Loucy (cell line): ENCODE results near the gene PRSS57.

ENCODE experiments used
- H2AFZ ChIP-seq: fragments of 200-600 bp; sonication (generic); 2 replicates; pipeline ENCODE4 v1.6.0; 2016; ENCODE audit warnings: antibody characterized with exemption, mild to moderate bottlenecking, low read length, moderate library complexity
- H3F3A ChIP-seq: fragments of 200-600 bp; 2 replicates; pipeline ENCODE4 v1.6.0; 2016; ENCODE audit warnings: antibody characterized with exemption, low read depth, mild to moderate bottlenecking
- H3K27me3 ChIP-seq: fragments of 200-600 bp; sonication (generic); 2 replicates; pipeline ENCODE4 v1.6.1; 2014; ENCODE audit warnings: low read length, mild to moderate bottlenecking; ENCODE audit not compliant: insufficient read depth, poor library complexity, severe bottlenecking
- H3K36me3 ChIP-seq: fragments of 200-600 bp; sonication (generic); 2 replicates; pipeline ENCODE4 v1.6.1; 2016; ENCODE audit warnings: low read length; ENCODE audit not compliant: insufficient read depth
- H3K4me1 ChIP-seq: fragments of 200-600 bp; sonication (generic); 2 replicates; pipeline ENCODE4 v1.5.1; 2014; ENCODE audit warnings: low read length, mild to moderate bottlenecking; ENCODE audit not compliant: insufficient read depth, poor library complexity, severe bottlenecking
- H3K4me2 ChIP-seq: fragments of 200-600 bp; sonication (generic); 2 replicates; pipeline ENCODE4 v1.6.0; 2014; ENCODE audit warnings: antibody characterized with exemption, low read length, low read depth, mild to moderate bottlenecking; ENCODE audit not compliant: poor library complexity, severe bottlenecking
- H3K4me3 ChIP-seq: fragments of 200-600 bp; sonication (generic); 2 replicates; pipeline ENCODE4 v1.5.1; 2014; ENCODE audit warnings: low read length, mild to moderate bottlenecking, mixed read lengths; ENCODE audit not compliant: poor library complexity, severe bottlenecking
- H3K79me2 ChIP-seq: fragments of 200-600 bp; sonication (generic); 2 replicates; pipeline ENCODE4 v1.6.1; 2014; ENCODE audit warnings: low read length; ENCODE audit not compliant: insufficient read depth
- H3K9ac ChIP-seq: fragments of 200-600 bp; sonication (generic); 2 replicates; pipeline ENCODE4 v1.6.0; 2014; ENCODE audit warnings: mild to moderate bottlenecking, low read depth, low read length, moderate library complexity; ENCODE audit not compliant: poor library complexity, severe bottlenecking
- H3K9me2 ChIP-seq: fragments of 200-600 bp; sonication (generic); replicated peaks from 2 replicates; pipeline ENCODE4 v1.6.1; 2016; ENCODE audit warnings: low read depth, low read length, mixed read lengths
- H3K9me3 ChIP-seq: fragments of 200-600 bp; sonication (generic); 2 replicates; pipeline ENCODE4 v1.6.1; 2014; ENCODE audit warnings: mild to moderate bottlenecking, antibody characterized with exemption, low read length, low read depth; ENCODE audit not compliant: insufficient read depth
- H4K20me1 ChIP-seq: fragments of 200-600 bp; sonication (generic); 2 replicates; pipeline ENCODE4 v1.6.0; 2014; ENCODE audit warnings: antibody characterized with exemption, low read length, mild to moderate bottlenecking; ENCODE audit not compliant: insufficient read depth, poor library complexity, severe bottlenecking
- EZH2phosphoT487 ChIP-seq: fragments of 200-600 bp; IDR thresholded peaks from 2 replicates; pipeline ENCODE4 v1.6.1; 2018; ENCODE audit warnings: antibody characterized with exemption, mild to moderate bottlenecking, moderate library complexity, borderline replicate concordance
- TF ChIP-seq, protein P1 (sequence below): fragments of 200-600 bp; sonication (generic); conservative IDR thresholded peaks from 2 replicates; pipeline ENCODE4 v1.5.1; 2014; ENCODE audit warnings: mild to moderate bottlenecking, antibody characterized with exemption, low read length

PRSS57 gene

GRCh38 chr19:719636-720344, 24.5 kb upstream of the PRSS57 start:
- TF ChIP-seq, protein P1, sequence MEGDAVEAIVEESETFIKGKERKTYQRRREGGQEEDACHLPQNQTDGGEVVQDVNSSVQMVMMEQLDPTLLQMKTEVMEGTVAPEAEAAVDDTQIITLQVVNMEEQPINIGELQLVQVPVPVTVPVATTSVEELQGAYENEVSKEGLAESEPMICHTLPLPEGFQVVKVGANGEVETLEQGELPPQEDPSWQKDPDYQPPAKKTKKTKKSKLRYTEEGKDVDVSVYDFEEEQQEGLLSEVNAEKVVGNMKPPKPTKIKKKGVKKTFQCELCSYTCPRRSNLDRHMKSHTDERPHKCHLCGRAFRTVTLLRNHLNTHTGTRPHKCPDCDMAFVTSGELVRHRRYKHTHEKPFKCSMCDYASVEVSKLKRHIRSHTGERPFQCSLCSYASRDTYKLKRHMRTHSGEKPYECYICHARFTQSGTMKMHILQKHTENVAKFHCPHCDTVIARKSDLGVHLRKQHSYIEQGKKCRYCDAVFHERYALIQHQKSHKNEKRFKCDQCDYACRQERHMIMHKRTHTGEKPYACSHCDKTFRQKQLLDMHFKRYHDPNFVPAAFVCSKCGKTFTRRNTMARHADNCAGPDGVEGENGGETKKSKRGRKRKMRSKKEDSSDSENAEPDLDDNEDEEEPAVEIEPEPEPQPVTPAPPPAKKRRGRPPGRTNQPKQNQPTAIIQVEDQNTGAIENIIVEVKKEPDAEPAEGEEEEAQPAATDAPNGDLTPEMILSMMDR: no peak
- no peak for TF ChIP-seq EZH2phosphoT487
- no peaks in the 10 kb centered on the region for H3K9me2 ChIP-seq
- H3K79me2 ChIP-seq: no peaks in the 10 kb centered on the region
- no peaks in the 10 kb centered on the region for H3F3A ChIP-seq
- no peak overlapping the region for H2AFZ ChIP-seq
- no peaks in the 10 kb centered on the region for H3K9me3 ChIP-seq
- H3K9ac ChIP-seq: no peak overlapping the region
- no peak overlapping the region for H3K4me3 ChIP-seq
- no peaks in the 10 kb centered on the region for H3K27me3 ChIP-seq
- H4K20me1 ChIP-seq: no peaks in the 10 kb centered on the region
- H3K4me1 ChIP-seq: no peaks in the 10 kb centered on the region
- H3K4me2 ChIP-seq: no peak overlapping the region
- no peaks in the 10 kb centered on the region for H3K36me3 ChIP-seq

- Histone ChIP-seq H3K4me1 (no peaks in the 10 kb centered on the region), H3F3A (no peaks in the 10 kb centered on the region), H2AFZ (no peak overlapping the region), H4K20me1 (no peaks in the 10 kb centered on the region), H3K27me3 (no peaks in the 10 kb centered on the region), H3K4me3 (no peak overlapping the region), H3K4me2 (no peak overlapping the region), H3K36me3 (no peaks in the 10 kb centered on the region), H3K79me2 (no peaks in the 10 kb centered on the region), H3K9me3 (no peaks in the 10 kb centered on the region), H3K9me2 (no peaks in the 10 kb centered on the region), H3K9ac (no peak overlapping the region)
- TF ChIP-seq, protein P1: no peak
- TF ChIP-seq EZH2phosphoT487: no peak
These were observed 23.8 kb upstream of the PRSS57 start for GRCh38 chr19:718991-719512.

- Histone ChIP-seq H3K79me2 (no peaks in the 10 kb centered on the region), H2AFZ (no peak overlapping the region), H3K27me3 (no peaks in the 10 kb centered on the region), H3K9me3 (no peaks in the 10 kb centered on the region), H4K20me1 (no peaks in the 10 kb centered on the region), H3K9me2 (no peaks in the 10 kb centered on the region), H3K4me2 (no peak overlapping the region), H3K4me1 (no peaks in the 10 kb centered on the region), H3F3A (no peaks in the 10 kb centered on the region), H3K36me3 (no peaks in the 10 kb centered on the region), H3K9ac (no peak overlapping the region), H3K4me3 (no peak overlapping the region)
- TF ChIP-seq, protein P1: no peak
- no peak for TF ChIP-seq EZH2phosphoT487
These were observed 23.1 kb upstream of the PRSS57 start for GRCh38 chr19:718251-718951.
